ENCODE measurements around the gene FGD1.

- TF ChIP-seq POLR2A (IDR thresholded peaks at IDR 0.05) = no peak
- no peak for TF ChIP-seq EP300 (IDR thresholded peaks at IDR 0.05)
- TF ChIP-seq CTCF (IDR thresholded peaks at IDR 0.05) = no peak
- TF ChIP-seq POLR2AphosphoS5 (IDR thresholded peaks at IDR 0.05) = no peak
Observed at GRCh38 chrX:54509400-54509799, 13.4 kb upstream of the FGD1 start.

Measured in suprapubic skin (tissue), 4 donors.